Kidney tubule cell (primary cell): ENCODE data around the gene WLS.
"Not testable (repeated sequence)": the region's sequence is repeated elsewhere in the genome, so short reads cannot be mapped to it uniquely, and the experiment has no call there.

Experiments used
- DNase-seq: peaks from one replicate; pipeline ENCODE4 v3.0.0-alpha.2; 2018; ENCODE audit warnings: low spot score

WLS gene

DNA sequence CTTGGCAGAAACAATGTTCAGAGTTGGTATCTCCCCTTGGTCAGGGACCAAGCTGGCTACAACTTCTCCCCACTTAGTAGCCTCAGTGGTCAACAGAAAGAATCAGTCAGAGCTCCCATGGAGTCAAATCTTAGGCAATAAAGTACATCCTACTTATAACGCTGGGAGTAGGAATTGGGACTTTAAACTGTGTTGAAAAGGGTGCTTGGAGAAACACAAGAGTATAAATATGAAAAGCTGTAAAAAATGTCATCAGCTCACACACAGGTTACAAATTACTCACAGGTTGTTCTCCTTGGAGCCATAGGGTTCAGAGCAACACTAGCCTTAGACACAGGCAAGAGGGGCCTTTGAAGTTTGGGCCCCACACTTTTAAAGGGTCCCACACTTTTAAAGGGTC is 67.4 kb downstream of the WLS start:
- DNase-seq, result no peak

GRCh38 chr1:68163220-68163619 is 69.1 kb downstream of the WLS start:
- DNase-seq, result no peak

DNA sequence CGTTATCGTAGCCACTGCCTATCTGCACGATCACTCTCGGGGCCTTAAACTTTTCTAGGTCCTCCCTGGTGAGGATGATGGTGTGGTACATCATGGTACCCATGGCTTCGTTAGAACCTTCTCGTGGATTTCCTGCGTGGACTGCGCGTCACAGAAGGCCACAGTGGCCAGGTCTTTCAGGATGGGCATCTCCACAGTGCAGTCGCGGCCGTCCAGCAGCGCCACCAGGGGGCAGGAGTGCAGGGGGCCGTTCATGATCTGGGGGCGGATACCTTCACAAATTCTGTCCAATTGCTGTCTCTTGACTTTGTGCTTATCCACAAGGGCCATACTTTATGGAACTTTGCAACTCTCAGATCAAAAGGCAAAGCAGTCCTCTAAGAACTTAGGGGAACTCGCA is 69.6 kb downstream of the WLS start:
- no peak for DNase-seq

DNA sequence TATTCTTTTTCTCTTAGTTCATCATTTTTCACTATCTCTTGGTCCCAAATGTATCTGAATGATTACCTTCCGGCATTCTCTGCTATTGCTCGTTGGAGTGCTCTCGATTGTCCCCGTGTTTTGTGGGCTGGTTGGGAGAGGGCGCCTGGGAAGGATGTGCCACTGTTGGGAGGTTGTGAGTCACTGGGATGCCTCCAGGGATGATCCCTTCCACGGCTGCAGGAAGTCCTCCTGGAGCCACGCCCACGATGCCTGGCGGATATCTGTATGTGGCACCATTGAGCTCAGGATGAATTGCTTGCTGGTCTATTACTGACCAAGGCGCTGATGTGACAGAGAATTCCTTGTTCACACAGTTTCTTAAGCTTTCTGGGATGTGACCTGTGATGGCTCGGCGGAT is 70.7 kb downstream of the WLS start:
- DNase-seq, result not testable (repeated sequence)

DNA sequence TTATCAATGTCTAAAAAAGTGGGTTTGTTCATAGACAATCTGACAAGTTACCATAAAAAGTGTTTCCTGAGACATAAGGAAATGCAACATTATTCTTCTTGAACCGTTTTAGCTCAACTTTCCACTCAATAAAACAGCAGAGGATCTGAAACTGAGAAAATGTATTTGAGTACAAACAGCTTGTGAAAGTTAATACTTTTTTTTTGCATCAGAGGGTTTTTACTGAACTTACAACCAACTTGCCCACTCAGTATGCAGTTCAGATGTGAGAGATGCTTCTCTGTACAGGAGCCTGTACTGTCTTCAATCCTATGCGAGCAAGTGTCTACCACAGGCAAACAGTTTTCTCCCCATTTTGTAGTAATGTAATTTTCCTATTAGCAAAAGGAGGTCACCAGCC is 71.4 kb downstream of the WLS start:
- not testable (repeated sequence) for DNase-seq

DNA sequence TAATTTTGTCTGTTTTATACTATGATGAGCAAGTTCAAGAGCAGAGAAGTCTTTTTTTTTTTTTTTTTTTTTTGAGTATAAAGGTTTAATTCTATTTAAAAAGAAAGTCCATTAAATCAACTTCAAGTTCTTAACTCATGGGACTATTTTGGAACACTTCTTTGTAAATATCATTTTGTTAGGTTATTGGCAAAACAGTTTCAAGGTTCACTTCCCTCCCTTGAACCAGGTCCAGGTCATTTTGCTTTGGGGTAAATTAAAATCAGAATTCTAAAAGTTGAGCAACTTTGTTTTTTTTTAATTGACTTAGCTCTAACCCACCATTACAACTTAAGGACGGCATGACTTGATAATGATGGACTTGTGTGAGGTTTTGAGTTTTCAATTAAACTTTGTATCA is 72.3 kb downstream of the WLS start:
- no peak for DNase-seq

DNA sequence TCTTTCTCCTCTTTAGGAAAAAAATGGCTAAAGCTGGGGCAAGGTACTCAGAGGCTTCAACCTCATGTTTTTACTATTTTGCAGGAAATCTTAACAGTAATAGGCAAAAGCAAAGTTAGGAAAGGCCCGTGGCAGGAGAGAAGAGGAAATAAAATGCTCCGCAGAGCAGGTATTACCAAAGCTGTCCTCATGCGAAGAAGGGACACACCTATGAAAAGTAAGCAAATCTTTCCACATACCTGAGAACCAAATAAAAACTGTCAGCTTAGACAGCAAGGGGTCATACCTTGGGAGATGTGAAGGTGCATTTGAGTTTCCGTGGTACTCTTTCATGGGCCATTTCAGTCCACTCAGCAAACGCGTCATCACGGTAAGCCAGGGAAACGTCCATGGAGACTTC is 73.5 kb downstream of the WLS start:
- no peak for DNase-seq

DNA sequence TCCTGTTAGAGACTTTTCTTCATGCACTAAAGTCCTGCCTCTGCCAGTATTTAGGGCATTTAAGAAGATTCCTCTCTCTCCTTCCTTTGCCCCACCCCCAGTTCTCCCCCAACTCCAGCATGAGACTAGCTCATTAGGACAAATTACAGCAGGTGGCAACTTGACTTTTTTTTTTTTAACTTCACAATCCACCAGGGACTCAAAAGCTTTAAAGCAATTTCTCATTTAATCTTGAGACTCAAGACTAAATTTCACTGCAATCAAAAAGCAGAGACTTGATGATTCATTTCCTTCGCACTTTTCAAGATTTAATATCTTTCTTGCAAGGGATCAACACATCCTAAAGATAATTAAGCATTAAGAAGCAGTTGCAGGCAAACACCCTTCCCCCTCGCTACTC is 74.9 kb downstream of the WLS start:
- DNase-seq, result no peak

DNA sequence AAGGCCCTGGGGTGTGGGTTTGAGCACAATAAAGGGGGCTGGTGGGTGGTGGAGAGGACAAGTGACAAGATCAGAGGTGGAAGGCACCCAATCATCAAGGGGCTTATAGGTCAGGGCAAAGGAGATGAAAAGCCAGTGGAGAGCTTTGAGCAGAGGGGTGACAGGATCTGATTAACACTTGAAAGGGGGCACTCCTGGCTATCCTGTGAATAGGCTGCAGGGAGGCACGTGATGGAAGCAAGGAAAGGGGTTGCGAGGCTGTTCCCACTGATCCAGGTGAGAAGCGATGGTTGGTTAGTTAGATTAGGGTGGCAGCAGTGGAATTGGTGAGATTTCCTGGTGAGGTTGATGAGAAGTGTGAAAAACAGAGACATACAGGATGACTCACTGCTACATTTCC is 80.6 kb downstream of the WLS start:
- DNase-seq, result no peak

- DNase-seq, result no peak
Measured at GRCh38 chr1:68149907-68150306, 82.4 kb downstream of the WLS start.

- DNase-seq, result no peak
Measured at GRCh38 chr1:68149110-68149798, 83.1 kb downstream of the WLS start.

DNA sequence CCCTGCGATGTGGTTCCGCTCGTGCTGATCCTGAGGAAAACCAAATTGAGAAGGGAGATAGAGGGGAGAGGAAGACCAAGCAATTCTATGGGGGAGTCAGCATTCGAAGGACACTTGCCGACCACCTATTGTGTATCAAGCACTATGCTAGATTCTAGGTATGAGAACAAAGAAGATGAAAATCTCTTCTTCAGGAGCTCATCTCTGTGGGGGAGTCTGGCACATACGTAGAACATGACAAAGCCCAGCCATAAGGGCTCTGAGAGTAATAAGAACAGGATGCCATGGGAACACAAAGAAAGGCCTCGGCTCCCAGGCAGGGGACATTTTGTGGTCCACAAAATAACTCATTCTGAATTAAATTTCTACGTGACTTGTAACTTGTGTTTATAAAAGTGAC is 83.7 kb downstream of the WLS start:
- no peak for DNase-seq

DNA sequence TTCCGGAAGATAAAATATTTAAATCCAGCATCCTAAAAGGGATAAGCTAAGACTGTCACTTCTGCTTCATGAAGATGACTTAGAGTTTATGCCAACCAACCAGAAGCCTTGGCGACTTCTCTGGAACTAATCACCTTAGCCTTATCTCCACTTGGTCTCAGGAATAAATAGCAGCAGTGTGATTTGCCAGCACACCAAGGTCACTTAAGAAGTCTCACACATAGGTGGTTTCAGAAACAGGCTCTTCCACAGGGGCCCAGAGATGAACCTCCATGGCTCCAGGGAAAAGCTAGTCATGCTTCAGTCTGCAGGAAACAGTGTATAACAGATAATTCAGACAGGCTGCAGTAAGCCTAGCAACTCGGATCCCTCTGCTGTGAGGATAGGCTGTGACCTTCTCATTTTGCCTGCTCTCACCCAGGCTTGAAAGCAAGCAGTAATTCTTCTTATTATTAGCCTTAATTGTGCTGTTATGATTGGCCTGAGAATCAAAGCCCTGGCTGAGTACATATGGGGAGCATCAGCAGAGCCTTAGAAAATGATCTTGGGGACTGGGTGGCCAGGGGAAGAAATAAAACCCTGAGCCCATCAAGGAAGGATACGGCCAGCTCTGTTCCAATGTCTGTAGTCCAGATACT is 84.7 kb downstream of the WLS start:
- DNase-seq, result no peak

DNA sequence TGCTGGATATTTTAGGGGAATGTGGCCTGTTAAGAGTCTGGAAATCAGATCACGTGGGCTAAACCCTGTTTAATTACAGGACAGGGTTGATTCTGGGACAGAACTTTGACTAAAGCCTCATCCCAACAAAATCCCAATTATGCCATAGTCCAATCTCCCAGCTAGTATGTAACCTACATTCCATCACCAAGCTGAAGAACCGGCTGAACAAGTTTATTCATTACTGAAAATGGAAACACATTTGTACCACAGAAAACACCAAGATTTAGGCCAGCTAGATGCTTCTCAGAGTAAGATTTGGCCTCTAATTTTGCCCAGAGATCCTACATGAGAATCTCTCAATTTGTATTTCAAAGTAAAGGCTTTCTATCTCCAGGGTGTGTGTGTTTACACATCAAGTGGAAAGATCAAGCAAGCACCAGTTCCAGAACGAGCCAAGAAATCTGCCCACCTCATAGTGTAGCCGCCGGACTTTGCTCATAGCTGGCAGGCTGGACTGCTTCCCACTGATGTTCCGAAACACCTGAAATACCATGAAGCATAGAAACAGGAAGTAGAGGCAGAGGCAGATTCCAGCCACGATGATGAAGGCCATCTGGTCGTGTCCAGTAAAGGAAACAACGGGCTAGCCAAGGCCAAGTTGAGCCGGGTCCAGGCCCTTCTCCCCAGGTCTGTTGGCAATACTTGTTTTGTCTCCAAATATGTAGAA is 86.8 kb downstream of the WLS start:
- DNase-seq, result peak; percentile 46

DNA sequence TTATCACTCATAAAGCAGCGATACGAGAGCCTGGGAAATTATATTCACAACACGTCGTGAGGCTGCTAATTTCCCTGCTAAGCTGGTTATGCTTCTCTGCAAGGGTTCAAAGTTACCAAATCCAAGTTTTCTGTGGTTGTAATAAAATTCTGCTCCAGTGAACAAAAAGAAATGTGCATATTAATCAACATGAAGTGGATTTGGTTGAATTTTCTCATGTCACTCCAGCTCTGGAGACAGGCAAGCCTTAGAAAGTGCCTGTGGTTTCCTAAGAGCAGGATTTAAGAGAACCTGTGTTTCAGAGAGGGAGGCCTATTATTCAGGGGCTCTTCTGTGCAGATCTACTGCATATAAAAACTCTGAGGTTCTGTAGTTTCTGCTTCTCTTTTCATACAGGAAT is 87.5 kb downstream of the WLS start:
- DNase-seq, result no peak

GRCh38 chr1:68143633-68144032 is 88.7 kb downstream of the WLS start:
- no peak for DNase-seq

- no peak for DNase-seq
Measured at GRCh38 chr1:68142461-68142860, 89.9 kb downstream of the WLS start.

DNA sequence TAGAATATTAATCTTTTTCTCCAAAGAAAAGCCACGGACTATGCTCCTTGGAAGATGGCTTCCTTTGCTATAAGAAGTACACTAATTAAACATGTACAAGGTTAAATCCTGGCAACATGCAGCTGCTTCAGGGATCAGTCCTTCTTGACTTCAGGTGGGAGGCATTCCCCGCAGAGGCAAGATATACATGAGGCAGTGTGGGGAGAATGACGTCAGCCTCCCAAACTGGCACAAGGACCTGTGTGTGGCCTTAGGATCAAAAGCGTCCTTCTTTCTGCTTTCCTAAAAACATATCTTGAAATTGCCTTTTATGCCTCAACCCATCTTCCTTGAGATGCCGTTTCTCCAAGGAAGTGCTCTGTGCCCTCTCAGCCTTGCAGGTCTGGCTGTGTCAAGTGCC is 90.3 kb downstream of the WLS start:
- DNase-seq, result peak; percentile 30

DNA sequence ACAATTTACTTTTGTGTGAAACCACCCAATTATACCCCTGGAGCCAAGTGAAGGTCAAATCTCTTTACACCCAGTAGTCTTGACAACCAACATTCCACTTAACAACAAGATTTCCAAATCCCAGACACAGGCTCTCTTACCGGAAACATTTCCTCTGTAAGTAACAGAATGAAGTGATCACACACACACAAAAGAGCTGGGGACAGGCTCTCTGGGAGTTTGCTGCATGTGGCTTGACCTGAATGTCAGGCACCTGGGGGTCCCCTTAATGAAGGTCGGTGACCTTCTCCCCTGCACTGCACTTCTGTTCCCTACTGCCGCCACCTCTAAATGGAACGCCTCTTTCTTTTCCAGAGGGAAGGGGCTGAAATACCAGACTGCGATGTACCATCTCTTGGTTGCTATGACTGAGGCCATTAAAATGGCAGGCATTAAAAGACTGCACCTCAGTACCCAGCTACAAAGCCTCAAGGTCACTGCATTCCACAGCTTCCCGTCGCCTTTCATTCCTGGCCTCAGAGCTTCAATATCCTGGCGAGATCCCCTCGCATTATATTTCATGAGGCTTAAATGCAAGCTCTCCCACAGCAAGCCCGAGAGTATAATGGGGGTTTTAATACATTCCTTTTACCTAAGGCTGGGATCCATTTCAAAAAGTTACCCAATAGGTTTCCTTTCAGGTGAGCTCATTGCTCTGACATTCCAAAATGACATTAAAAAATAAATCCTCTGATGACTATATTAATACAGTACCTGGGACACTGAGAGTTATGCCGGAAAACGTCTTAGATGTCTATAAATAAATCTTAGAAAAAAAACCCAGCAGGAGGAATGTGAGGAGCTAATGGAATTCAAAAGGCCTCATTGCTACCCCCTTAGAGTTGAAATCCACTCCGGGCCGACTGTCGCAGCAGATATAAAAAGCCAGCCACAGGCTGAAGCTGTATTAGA is 91.0 kb downstream of the WLS start:
- peak; percentile 72 for DNase-seq

DNA sequence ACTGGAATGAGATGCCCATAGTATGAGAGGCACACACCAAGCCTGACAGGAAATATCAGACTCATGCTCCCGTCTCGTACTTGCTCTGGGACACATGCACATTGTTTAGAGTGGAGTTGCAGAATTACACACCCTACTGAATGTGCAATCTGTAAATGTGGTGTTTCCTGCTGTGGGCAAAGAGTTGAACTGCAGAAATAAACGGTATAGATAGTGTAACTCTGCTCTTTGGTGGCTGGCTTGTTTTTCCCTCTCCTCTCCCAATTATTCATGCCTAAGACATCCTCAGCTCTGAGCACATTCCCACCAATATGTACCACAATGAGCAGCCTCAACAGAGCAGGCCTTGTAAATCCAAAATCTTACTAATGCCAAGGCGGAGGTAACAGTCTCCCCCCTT is 91.8 kb downstream of the WLS start:
- no peak for DNase-seq

DNA sequence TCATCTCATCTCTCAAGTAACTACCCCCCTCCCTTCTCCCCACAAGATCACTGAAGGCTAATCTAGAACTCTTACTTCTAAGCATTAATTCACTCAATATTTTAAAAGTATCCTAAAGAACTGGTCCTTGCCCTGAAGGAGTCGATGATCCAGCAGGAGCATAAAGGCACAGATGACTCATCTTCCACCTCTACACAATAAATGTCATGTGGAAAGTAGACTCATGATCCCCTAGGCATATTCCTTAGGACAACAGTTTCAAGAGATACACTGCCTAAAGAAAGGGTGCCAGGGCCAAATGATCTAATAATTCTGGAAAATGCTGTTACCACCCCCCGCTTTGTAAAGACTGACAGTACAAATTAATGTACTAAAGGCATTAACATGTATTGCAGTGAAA is 96.1 kb downstream of the WLS start:
- DNase-seq, result peak; percentile 32

- DNase-seq, result no peak
Measured at GRCh38 chr1:68132426-68133130, 99.7 kb downstream of the WLS start.
